ENCODE measurements around the gene SMC4. TPM values are rescaled to one million over a fixed set of nuclear protein-coding genes. Genes with fewer than 3 reads are reported as not detected.
A peak's percentile ranks its signal among the peaks of the same experiment; 100 is the strongest.

The SMC4 gene
- total and polyA plus RNA-seq, 2 of the 13 experiments (the other 11 are each of a cell fraction or from before 2014, with no cell fraction given): 19.2 to 74.3 TPM

- TF ChIP-seq ZBTB33 (CRISPR knock-in tag; IDR thresholded peaks at IDR 0.05): peak; percentile 90
- 0 out of 2 replicates have a peak, but pooled peaks have one; percentile 27 for TF ChIP-seq RNF2 (conservative IDR thresholded peaks at IDR 0.05; ENCODE audit: low read depth)
- no peak for TF ChIP-seq ZFP36L2 (CRISPR knock-in tag; IDR thresholded peaks at IDR 0.05)
- TF ChIP-seq ZNF510 (CRISPR knock-in tag; IDR thresholded peaks at IDR 0.05; ENCODE audit: low read depth): no peak
- TF ChIP-seq DMAP1 (CRISPR knock-in tag; IDR thresholded peaks at IDR 0.05): no peak
- TF ChIP-seq NR2C2 (CRISPR knock-in tag; IDR thresholded peaks at IDR 0.05; ENCODE audit: borderline replicate concordance): no peak
- TF ChIP-seq MLX (CRISPR knock-in tag; IDR thresholded peaks at IDR 0.05): no peak
- no peak for TF ChIP-seq FOSL1 (CRISPR knock-in tag; IDR thresholded peaks at IDR 0.05; ENCODE audit: borderline replicate concordance)
- TF ChIP-seq ZNF720 (CRISPR knock-in tag; IDR thresholded peaks at IDR 0.05): no peak
- no peak for TF ChIP-seq ZNF432 (CRISPR knock-in tag; IDR thresholded peaks at IDR 0.05; ENCODE audit: borderline replicate concordance)
- no peak for TF ChIP-seq ZNF710 (CRISPR knock-in tag; IDR thresholded peaks at IDR 0.05; ENCODE audit: borderline replicate concordance)
- TF ChIP-seq, protein P1, sequence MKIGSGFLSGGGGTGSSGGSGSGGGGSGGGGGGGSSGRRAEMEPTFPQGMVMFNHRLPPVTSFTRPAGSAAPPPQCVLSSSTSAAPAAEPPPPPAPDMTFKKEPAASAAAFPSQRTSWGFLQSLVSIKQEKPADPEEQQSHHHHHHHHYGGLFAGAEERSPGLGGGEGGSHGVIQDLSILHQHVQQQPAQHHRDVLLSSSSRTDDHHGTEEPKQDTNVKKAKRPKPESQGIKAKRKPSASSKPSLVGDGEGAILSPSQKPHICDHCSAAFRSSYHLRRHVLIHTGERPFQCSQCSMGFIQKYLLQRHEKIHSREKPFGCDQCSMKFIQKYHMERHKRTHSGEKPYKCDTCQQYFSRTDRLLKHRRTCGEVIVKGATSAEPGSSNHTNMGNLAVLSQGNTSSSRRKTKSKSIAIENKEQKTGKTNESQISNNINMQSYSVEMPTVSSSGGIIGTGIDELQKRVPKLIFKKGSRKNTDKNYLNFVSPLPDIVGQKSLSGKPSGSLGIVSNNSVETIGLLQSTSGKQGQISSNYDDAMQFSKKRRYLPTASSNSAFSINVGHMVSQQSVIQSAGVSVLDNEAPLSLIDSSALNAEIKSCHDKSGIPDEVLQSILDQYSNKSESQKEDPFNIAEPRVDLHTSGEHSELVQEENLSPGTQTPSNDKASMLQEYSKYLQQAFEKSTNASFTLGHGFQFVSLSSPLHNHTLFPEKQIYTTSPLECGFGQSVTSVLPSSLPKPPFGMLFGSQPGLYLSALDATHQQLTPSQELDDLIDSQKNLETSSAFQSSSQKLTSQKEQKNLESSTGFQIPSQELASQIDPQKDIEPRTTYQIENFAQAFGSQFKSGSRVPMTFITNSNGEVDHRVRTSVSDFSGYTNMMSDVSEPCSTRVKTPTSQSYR (CRISPR knock-in tag; IDR thresholded peaks at IDR 0.05; ENCODE audit: borderline replicate concordance): no peak
- TF ChIP-seq POLR2A (IDR thresholded peaks at IDR 0.05; ENCODE audit: insufficient read depth in 1 of 2, low read depth in 2 of 2, low read length in 2 of 2): peak; percentile 64 to 69
- peak; percentile 45 for TF ChIP-seq SALL1 (CRISPR knock-in tag; IDR thresholded peaks at IDR 0.05)
- peak; percentile 57 for TF ChIP-seq HNRNPLL (IDR thresholded peaks at IDR 0.05; ENCODE audit: low read depth, low read length, poor library complexity, severe bottlenecking)
- TF ChIP-seq HNF4G (IDR thresholded peaks at IDR 0.05; ENCODE audit: borderline replicate concordance, low read depth, low read length): no peak
- no peak for TF ChIP-seq HNF4G (CRISPR knock-in tag; IDR thresholded peaks at IDR 0.05; ENCODE audit: borderline replicate concordance, low read depth)
- TF ChIP-seq ZSCAN20 (CRISPR knock-in tag; IDR thresholded peaks at IDR 0.05; ENCODE audit: borderline replicate concordance): no peak
- no peak for TF ChIP-seq KLF16 (CRISPR knock-in tag; IDR thresholded peaks at IDR 0.05)
- 0 out of 2 replicates have a peak, but pooled peaks have one; percentile 26 for TF ChIP-seq KLF12 (CRISPR knock-in tag; IDR thresholded peaks at IDR 0.05; ENCODE audit: borderline replicate concordance)
- TF ChIP-seq, protein P2, sequence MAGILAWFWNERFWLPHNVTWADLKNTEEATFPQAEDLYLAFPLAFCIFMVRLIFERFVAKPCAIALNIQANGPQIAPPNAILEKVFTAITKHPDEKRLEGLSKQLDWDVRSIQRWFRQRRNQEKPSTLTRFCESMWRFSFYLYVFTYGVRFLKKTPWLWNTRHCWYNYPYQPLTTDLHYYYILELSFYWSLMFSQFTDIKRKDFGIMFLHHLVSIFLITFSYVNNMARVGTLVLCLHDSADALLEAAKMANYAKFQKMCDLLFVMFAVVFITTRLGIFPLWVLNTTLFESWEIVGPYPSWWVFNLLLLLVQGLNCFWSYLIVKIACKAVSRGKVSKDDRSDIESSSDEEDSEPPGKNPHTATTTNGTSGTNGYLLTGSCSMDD (CRISPR knock-in tag; IDR thresholded peaks at IDR 0.05): no peak
These were observed 50.5 kb downstream of the SMC4 start, which contains the start of gene TRIM59 (continued) for GRCh38 chr3:160449636-160450598.
